Measurements from ENCODE around the gene PAPPA. TPM values are rescaled to one million over a fixed set of nuclear protein-coding genes. Genes with fewer than 3 reads are reported as not detected.

The PAPPA gene
- total and polyA plus RNA-seq, 2 of the 8 experiments (the other 6 are each of a cell fraction or from before 2014, with no cell fraction given): 0.18 to 0.63 TPM

GRCh38 chr9:116308076-116308475, 154.5 kb downstream of the PAPPA start:
- Histone ChIP-seq H4K5ac (ENCODE audit: insufficient read length, low read depth, low read length) (no peak overlapping the region), H2BK20ac (ENCODE audit: low read length) (no peak overlapping the region), H3K4me2 (ENCODE audit: insufficient read depth in 1 of 2, low read depth in 2 of 2, low read length in 2 of 2) (no peak overlapping the region), H3K9ac (replicated peaks in 1 of 4; ENCODE audit: extremely low read depth in 1 of 4, low read depth in 3 of 4, low read length in 3 of 4) (no peak overlapping the region), H3K4ac (replicated peaks; ENCODE audit: insufficient read length, low read depth, low read length) (no peak overlapping the region), H3K23ac (ENCODE audit: insufficient read length) (no peak overlapping the region), H4K20me1 (replicated peaks in 1 of 2; ENCODE audit: control insufficient read depth in 1 of 2, insufficient read depth in 2 of 2, low read length in 2 of 2) (no peaks in the 10 kb centered on the region), H3K4me1 (replicated peaks in 1 of 4; ENCODE audit: control insufficient read depth in 3 of 4, insufficient read depth in 4 of 4, low read length in 3 of 4) (peaks cover 0 to 12% (median 10%) of the 10 kb centered on the region in 4 experiments; a peak in 5 of 7 replicates), H2AK5ac (ENCODE audit: low read depth, low read length) (no peak overlapping the region), H3K79me1 (ENCODE audit: low read depth, low read length) (no peaks in the 10 kb centered on the region), H3K14ac (ENCODE audit: insufficient read length) (no peak overlapping the region), H3K79me2 (ENCODE audit: control insufficient read depth in 1 of 2, insufficient read depth in 2 of 2, low read length in 2 of 2) (no peaks in the 10 kb centered on the region), H3K9me3 (ENCODE audit: insufficient read depth in 2 of 2, low read depth in 1 of 2, low read length in 1 of 2) (no peaks in the 10 kb centered on the region), H3K4me3 (ENCODE audit: extremely low read depth in 1 of 4, insufficient read depth in 2 of 4, low read depth in 3 of 4, low read length in 4 of 4) (no peak overlapping the region), H3K27ac (ENCODE audit: low read depth, low read length) (no peak overlapping the region), H2BK5ac (ENCODE audit: low read depth, low read length) (no peak overlapping the region), H2BK12ac (ENCODE audit: low read depth, low read length) (no peak overlapping the region), H3K27me3 (replicated peaks in 1 of 4; ENCODE audit: control insufficient read depth in 3 of 4, extremely low read depth in 1 of 4, insufficient read depth in 3 of 4, low read length in 3 of 4) (peaks cover 0 to 2% (median 0%) of the 10 kb centered on the region in 4 experiments; a peak in 2 of 7 replicates), H2AFZ (ENCODE audit: low read length) (no peak overlapping the region), H2BK15ac (ENCODE audit: low read length) (no peak overlapping the region), H3K56ac (replicated peaks; ENCODE audit: insufficient read length, low read depth, low read length) (no peak overlapping the region), H4K8ac (ENCODE audit: extremely low read depth, insufficient read depth, low read length) (no peak overlapping the region), H4K91ac (replicated peaks; ENCODE audit: insufficient read length, low read length) (no peak overlapping the region), H3K36me3 (ENCODE audit: control insufficient read depth in 2 of 4, insufficient read depth in 4 of 4, low read length in 3 of 4) (no peaks in the 10 kb centered on the region), H2BK120ac (replicated peaks; ENCODE audit: low read depth, low read length) (no peak overlapping the region), H3K23me2 (ENCODE audit: low read depth, low read length) (no peaks in the 10 kb centered on the region), H3K18ac (ENCODE audit: extremely low read depth, low read length) (no peak overlapping the region)
- FAIRE-seq: no peak
- TF ChIP-seq RXRA (IDR thresholded peaks at IDR 0.05; ENCODE audit: insufficient read depth, low read depth, low read length) (no peak), ZNF274 (IDR thresholded peaks at IDR 0.05; ENCODE audit: borderline replicate concordance, extremely low read depth, low read length) (no peak), RBBP5 (IDR thresholded peaks at IDR 0.05; ENCODE audit: borderline replicate concordance, low read depth, low read length) (no peak), CTBP2 (IDR thresholded peaks at IDR 0.05; ENCODE audit: borderline replicate concordance, insufficient read depth, insufficient read length, low read length) (no peak), RAD21 (IDR thresholded peaks at IDR 0.05 in 1 of 2, conservative IDR thresholded peaks at IDR 0.05 in 1 of 2; ENCODE audit: low read depth in 2 of 2, low read length in 2 of 2) (no peak), KDM5A (IDR thresholded peaks at IDR 0.05; ENCODE audit: low read length) (no peak), BACH1 (IDR thresholded peaks at IDR 0.05; ENCODE audit: low read length) (no peak)
- 85% methylated on average over 4 of the region's 4 CpGs; no CpG with 5 or more reads in 1 of the 2 experiments for WGBS, 2 experiments (ENCODE audit: extremely low coverage in 1 of 2, insufficient coverage in 1 of 2, insufficient read length in 1 of 2, insufficient replicate concordance in 2 of 2, low coverage in 1 of 2, low lambda C conversion rate in 2 of 2, missing lambda C conversion rate in 1 of 2)
- CTCF ChIA-PET (ENCODE audit: partially characterized antibody): interaction anchor here (0.6 to 1.8 kb wide), 5 partner anchors 142 to 159 kb away, joined by 4 to 7 read pairs (median 4); no protein-coding TSS in a partner anchor
- POLR2A ChIA-PET (ENCODE audit: partially characterized antibody): no interaction called here
- DNase-seq (ENCODE audit: low read depth in 1 of 2, low spot score in 2 of 2): no peak

All from H1 (cell line).